ENCODE measurements around the gene PRDM5. TPM values are rescaled to one million over a fixed set of nuclear protein-coding genes. Genes with fewer than 3 reads are reported as not detected.

The PRDM5 gene
- total and polyA plus RNA-seq, 5 experiments from 2014 or later: 0.74 to 3.8 (median 1.9) TPM

DNA sequence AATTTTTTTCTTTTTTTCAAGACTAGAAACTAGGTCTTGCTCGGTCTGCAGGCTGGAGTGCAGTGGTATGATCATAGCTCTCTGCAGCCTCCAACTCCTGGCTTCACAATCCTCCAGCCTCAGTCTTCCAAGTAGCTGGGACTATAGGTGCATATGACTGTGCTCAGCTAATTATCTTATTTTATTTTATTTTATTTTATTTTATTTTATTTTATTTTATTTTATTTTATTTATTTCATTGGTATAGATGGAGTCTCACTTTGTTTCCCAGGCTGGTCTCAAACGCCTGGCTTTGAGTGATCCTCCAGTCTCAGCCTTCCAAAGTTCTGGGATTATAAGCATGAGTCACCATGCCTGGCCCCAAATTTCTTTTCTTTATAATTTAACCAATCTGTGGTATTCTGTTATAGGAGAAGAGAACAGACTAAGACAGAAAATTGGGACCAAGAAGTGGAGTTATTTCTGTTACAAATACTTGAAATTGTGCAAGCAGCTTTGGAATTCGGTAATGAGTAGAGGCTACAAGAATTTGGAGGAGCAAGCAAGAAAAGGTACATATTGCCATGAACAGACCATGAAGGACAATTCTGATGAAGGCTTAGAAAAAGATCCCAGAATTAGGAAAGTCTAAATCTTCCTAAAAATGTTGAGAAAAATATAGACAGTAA, 4.0 kb upstream of the PRDM5 start:
- POLR2A ChIA-PET: no interaction called here
- Mint-ChIP-seq H3K36me3 (peaks cover 0 to 10% (median 0%) of the 10 kb centered on the region in 3 donors), H3K27me3 (peaks cover 0 to 11% (median 1%) of the 10 kb centered on the region in 5 donors)

DNA sequence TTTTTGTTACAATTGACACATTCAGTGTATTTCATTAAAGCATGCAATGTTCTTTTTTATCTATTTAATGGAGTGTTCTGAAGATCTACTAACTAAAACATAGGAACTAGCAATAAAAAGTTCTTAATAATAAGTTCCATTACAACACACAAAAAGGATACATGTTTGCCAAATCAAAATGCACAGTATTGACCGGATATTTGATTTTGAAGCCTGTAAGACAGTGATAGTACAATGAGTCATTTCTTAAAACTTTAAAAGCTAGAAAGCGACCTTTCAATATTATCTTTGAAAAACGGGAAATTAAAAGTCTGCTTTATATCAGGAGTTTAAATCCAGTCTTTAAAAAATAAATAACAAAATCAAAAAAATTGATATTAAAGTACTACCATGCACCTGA, 2.4 kb upstream of the PRDM5 start:
- peaks cover 0 to 11% (median 0%) of the 10 kb centered on the region in 3 donors for H3K36me3 Mint-ChIP-seq
- no peak for ATAC-seq
- H3K4me1 Mint-ChIP-seq: peaks cover 7 to 15% (median 9%) of the 10 kb centered on the region in 4 donors
- H3K4me3 Mint-ChIP-seq: no peak overlapping the region
- H3K9me3 Mint-ChIP-seq: no peaks in the 10 kb centered on the region
- H3K27me3 Mint-ChIP-seq: peaks cover 0 to 15% (median 1%) of the 10 kb centered on the region in 5 donors
- no peak overlapping the region for H3K27ac Mint-ChIP-seq
- no peak for DNase-seq
- POLR2A ChIA-PET: no interaction called here

More for the DNA sequence above, 4.0 kb upstream of the PRDM5 start:
- peaks cover 5 to 11% (median 8%) of the 10 kb centered on the region in 4 donors for H3K4me1 Mint-ChIP-seq
- ATAC-seq (no peak), DNase-seq (no peak)
- no peak overlapping the region for H3K27ac Mint-ChIP-seq
- no peak overlapping the region for H3K4me3 Mint-ChIP-seq
- no peaks in the 10 kb centered on the region for H3K9me3 Mint-ChIP-seq

GRCh38 chr4:120923207-120923522, 639 bp upstream of the PRDM5 start:
- H3K9me3 Mint-ChIP-seq: no peaks in the 10 kb centered on the region
- POLR2A ChIA-PET: interaction anchor here (0.6 to 2.7 kb wide), 4 partner anchors 55 to 898 kb away, joined by 3 to 12 read pairs (median 4); no protein-coding TSS in a partner anchor
- DNase-seq (no peak), ATAC-seq (no peak)
- H3K4me3 Mint-ChIP-seq: peak overlapping the region; percentile 84 to 97 (median 92)
- peaks cover 10 to 20% (median 14%) of the 10 kb centered on the region in 4 donors for H3K4me1 Mint-ChIP-seq
- peak overlapping the region in 9 of 10 donors; percentile 72 to 94 (median 88) for H3K27ac Mint-ChIP-seq
- peaks cover 0 to 11% (median 0%) of the 10 kb centered on the region in 3 donors for H3K36me3 Mint-ChIP-seq
- peaks cover 0 to 15% (median 0%) of the 10 kb centered on the region in 5 donors for H3K27me3 Mint-ChIP-seq

GRCh38 chr4:120921456-120922380, 808 bp downstream of the PRDM5 start:
- DNase-seq (peak in 9 of 10 donors; percentile 1 to 65 (median 44)), ATAC-seq (peak; percentile 55 to 59)
- Mint-ChIP-seq H3K27ac (peak overlapping the region; percentile 71 to 97 (median 91)), H3K4me1 (peaks cover 10 to 20% (median 16%) of the 10 kb centered on the region in 4 donors), H3K4me3 (peak overlapping the region; percentile 79 to 98 (median 93)), H3K9me3 (no peaks in the 10 kb centered on the region), H3K27me3 (peaks cover 0 to 15% (median under 1%) of the 10 kb centered on the region in 5 donors), H3K36me3 (peaks cover 0 to 11% (median 0%) of the 10 kb centered on the region in 3 donors)
- POLR2A ChIA-PET: interaction anchor here (0.7 to 2.7 kb wide), 2 partner anchors 88 to 404 kb away, joined by 3 to 12 read pairs; no protein-coding TSS in a partner anchor

DNA sequence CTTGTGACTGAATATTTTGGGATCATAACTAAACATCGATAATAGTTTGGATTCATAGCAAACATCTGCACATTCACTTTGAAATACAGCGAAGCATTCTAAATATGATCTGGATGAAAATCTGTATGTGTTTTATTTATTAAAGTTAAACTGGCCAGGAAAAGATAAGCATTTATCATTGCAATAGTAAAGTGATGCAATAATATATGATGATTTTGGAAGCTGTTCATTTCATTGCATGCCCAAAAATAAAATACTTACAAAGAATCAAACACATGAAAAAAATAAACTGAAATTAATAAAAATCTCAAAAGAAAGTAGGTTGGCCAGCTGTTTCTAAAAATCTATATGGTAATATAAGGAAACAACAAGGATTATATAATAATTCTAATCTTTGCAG, 1.9 kb downstream of the PRDM5 start:
- DNase-seq: no peak
- H3K4me1 Mint-ChIP-seq: peaks cover 10 to 22% (median 18%) of the 10 kb centered on the region in 4 donors
- H3K27me3 Mint-ChIP-seq: peaks cover 0 to 15% (median 2%) of the 10 kb centered on the region in 5 donors
- H3K4me3 Mint-ChIP-seq: no peak overlapping the region
- H3K9me3 Mint-ChIP-seq: no peaks in the 10 kb centered on the region
- H3K36me3 Mint-ChIP-seq: peaks cover 0 to 6% (median 0%) of the 10 kb centered on the region in 3 donors
- POLR2A ChIA-PET: no interaction called here
- no peak for ATAC-seq
- peak overlapping the region in 1 of 10 donors; percentile 67 for H3K27ac Mint-ChIP-seq

DNA sequence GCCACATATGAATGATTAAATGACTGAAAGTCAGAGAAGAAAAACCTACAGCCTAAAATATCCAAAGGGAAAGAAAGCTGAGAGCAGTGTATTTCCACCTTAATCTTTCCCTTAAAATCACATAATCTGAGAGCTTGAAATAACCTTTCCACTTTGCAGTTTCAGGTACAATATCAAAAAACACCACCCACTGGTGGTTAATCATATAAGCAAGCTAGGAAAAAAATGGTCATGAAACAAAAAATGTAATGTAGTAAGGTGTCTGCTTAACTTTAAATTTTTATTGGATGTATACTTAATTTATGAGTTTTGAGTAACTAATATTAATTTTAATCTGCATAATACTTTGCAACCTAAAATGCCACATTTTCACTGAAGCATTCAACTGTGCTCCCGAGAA, 3.2 kb downstream of the PRDM5 start:
- peaks cover 0 to 15% (median 2%) of the 10 kb centered on the region in 5 donors for H3K27me3 Mint-ChIP-seq
- ATAC-seq: no peak

GRCh38 chr4:120918788-120919187, 3.7 kb downstream of the PRDM5 start:
- Mint-ChIP-seq H3K4me1 (peaks cover 10 to 24% (median 21%) of the 10 kb centered on the region in 4 donors), H3K4me3 (no peak overlapping the region), H3K27ac (peak overlapping the region in 2 of 10 donors; percentile 22 to 45), H3K27me3 (peaks cover 0 to 15% (median 2%) of the 10 kb centered on the region in 5 donors), H3K9me3 (no peaks in the 10 kb centered on the region), H3K36me3 (peaks cover 0 to 6% (median 0%) of the 10 kb centered on the region in 3 donors)
- POLR2A ChIA-PET: no interaction called here
- DNase-seq (no peak), ATAC-seq (no peak)

More for the DNA sequence above, 3.2 kb downstream of the PRDM5 start:
- no peak for DNase-seq
- Mint-ChIP-seq H3K4me1 (peaks cover 10 to 24% (median 21%) of the 10 kb centered on the region in 4 donors), H3K4me3 (no peak overlapping the region), H3K9me3 (no peaks in the 10 kb centered on the region), H3K27ac (peak overlapping the region in 1 of 10 donors; percentile 22), H3K36me3 (peaks cover 0 to 6% (median 0%) of the 10 kb centered on the region in 3 donors)
- POLR2A ChIA-PET: no interaction called here

DNA sequence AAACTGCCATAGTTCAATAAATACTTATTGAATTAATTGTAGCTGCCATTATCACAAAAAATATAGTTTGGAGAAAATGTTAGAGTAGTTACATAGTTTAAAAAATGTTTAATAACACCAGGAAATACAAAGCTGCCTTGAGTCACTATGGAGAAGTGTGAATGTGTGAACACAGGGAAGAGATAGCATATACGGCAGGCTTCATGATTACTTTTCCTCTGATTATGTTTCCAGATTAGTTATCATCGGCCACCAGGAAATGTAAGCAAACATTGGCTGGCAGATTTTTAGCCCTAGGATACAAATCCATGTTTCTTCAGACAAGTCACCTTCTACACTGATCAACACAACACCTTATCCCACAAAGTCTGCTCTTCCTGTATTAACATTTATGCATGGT, 4.4 kb downstream of the PRDM5 start:
- no peaks in the 10 kb centered on the region for H3K9me3 Mint-ChIP-seq
- no peak for DNase-seq
- peaks cover 7 to 24% (median 18%) of the 10 kb centered on the region in 4 donors for H3K4me1 Mint-ChIP-seq
- no peak overlapping the region for H3K27ac Mint-ChIP-seq
- no peak for ATAC-seq
- H3K36me3 Mint-ChIP-seq: peaks cover 0 to 6% (median 0%) of the 10 kb centered on the region in 3 donors
- POLR2A ChIA-PET: interaction anchor here (0.7 kb wide), 1 partner anchor 153 kb away, joined by 3 read pairs; no protein-coding TSS in a partner anchor
- H3K27me3 Mint-ChIP-seq: peaks cover 0 to 10% (median 2%) of the 10 kb centered on the region in 5 donors
- no peak overlapping the region for H3K4me3 Mint-ChIP-seq

DNA sequence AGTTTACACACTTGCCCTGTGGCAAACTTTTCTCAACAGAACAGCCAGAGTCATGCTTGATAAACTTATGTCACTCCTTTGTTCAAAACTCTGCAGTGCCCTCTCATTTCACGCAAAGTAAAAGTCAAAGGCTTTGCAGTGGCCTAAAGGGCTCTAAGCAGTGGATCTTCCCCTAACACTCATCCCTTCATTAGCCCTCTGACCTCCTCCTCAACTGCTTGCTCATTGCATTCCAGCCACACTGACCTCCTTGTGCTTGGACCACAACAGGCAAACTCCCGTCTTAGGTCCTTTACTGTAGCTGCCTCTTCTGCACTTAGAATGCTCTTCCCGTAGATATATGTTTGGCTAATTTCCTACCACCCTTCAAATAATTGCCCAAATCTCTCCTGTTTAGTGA, 5.6 kb downstream of the PRDM5 start:
- Mint-ChIP-seq H3K27me3 (peaks cover 0 to 8% (median 2%) of the 10 kb centered on the region in 5 donors), H3K4me1 (peaks cover 4 to 23% (median 18%) of the 10 kb centered on the region in 4 donors), H3K4me3 (no peak overlapping the region), H3K9me3 (no peaks in the 10 kb centered on the region), H3K27ac (no peak overlapping the region), H3K36me3 (peaks cover 0 to 5% (median 0%) of the 10 kb centered on the region in 3 donors)
- DNase-seq: no peak
- no peak for ATAC-seq
- POLR2A ChIA-PET: no interaction called here

- DNase-seq: no peak
- no peak for ATAC-seq
- POLR2A ChIA-PET: no interaction called here
These were observed 7.2 kb downstream of the PRDM5 start for GRCh38 chr4:120915336-120915735.

GRCh38 chr4:120903419-120903818, 19.1 kb downstream of the PRDM5 start:
- no peak for ATAC-seq
- POLR2A ChIA-PET: no interaction called here

More at GRCh38 chr4:120915336-120915735, 7.2 kb downstream of the PRDM5 start:
- H3K4me1 Mint-ChIP-seq: peaks cover 7 to 31% (median 18%) of the 10 kb centered on the region in 4 donors
- peaks cover 0 to 3% (median 0%) of the 10 kb centered on the region in 5 donors for H3K27me3 Mint-ChIP-seq
- H3K27ac Mint-ChIP-seq: no peak overlapping the region
- H3K4me3 Mint-ChIP-seq: no peak overlapping the region
- no peaks in the 10 kb centered on the region for H3K9me3 Mint-ChIP-seq
- no peaks in the 10 kb centered on the region for H3K36me3 Mint-ChIP-seq

GRCh38 chr4:120902925-120903324, 19.6 kb downstream of the PRDM5 start:
- ATAC-seq (no peak), DNase-seq (no peak)
- peaks cover 0 to 1% (median 0%) of the 10 kb centered on the region in 5 donors for H3K27me3 Mint-ChIP-seq
- H3K9me3 Mint-ChIP-seq: peaks cover 0 to 3% (median 0%) of the 10 kb centered on the region in 9 donors
- H3K36me3 Mint-ChIP-seq: peaks cover 9 to 35% (median 29%) of the 10 kb centered on the region in 3 donors
- H3K27ac Mint-ChIP-seq: no peak overlapping the region
- POLR2A ChIA-PET: no interaction called here
- no peak overlapping the region for H3K4me3 Mint-ChIP-seq
- peaks cover 0 to 2% (median 0%) of the 10 kb centered on the region in 4 donors for H3K4me1 Mint-ChIP-seq

More at GRCh38 chr4:120903419-120903818, 19.1 kb downstream of the PRDM5 start:
- DNase-seq: no peak
- Mint-ChIP-seq H3K9me3 (peaks cover 0 to 3% (median 0%) of the 10 kb centered on the region in 9 donors), H3K27ac (no peak overlapping the region), H3K36me3 (peaks cover 9 to 35% (median 29%) of the 10 kb centered on the region in 3 donors), H3K27me3 (peaks cover 0 to 1% (median 0%) of the 10 kb centered on the region in 5 donors), H3K4me3 (no peak overlapping the region), H3K4me1 (peaks cover 0 to 2% (median 0%) of the 10 kb centered on the region in 4 donors)
